ENCODE measurements around the gene METTL26. TPM values are rescaled to one million over a fixed set of nuclear protein-coding genes. Genes with fewer than 3 reads are reported as not detected.
A peak's percentile ranks its signal among the peaks of the same experiment; 100 is the strongest.

METTL26 gene
- total RNA-seq, 1 experiment from 2014 or later: 115 TPM

DNA sequence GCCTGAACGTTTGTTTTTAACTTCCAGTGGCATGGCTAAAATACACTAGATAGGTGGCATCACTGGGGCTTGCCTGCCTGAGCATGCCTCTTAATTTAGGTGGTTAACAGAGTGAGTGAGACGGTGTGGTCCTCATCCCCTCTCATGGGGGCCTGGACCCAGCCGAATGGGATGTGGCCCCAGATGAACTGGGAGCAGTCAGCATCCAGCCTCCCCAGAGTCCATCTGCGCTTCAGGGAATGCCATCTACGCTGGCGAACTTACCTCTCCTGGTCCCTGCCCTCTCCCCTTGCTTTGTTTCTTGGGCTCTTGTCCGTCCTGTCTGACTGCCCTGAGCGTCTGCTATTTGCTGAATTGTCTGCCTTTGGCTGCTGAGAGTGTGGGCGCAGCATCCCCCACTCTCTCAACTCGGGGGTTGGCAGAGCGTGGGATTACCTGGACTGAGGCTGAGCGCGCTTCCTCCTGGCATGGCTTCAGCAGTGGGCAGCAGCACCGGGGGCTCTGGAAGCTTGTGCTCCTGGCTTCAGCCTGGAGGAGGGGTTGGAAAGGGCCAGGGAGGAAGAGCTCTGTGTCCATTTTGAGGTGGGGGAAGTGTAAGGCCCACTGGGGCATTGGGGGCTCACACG lies 44.1 kb downstream of the METTL26 start (continued):
- TF ChIP-seq, protein P1, sequence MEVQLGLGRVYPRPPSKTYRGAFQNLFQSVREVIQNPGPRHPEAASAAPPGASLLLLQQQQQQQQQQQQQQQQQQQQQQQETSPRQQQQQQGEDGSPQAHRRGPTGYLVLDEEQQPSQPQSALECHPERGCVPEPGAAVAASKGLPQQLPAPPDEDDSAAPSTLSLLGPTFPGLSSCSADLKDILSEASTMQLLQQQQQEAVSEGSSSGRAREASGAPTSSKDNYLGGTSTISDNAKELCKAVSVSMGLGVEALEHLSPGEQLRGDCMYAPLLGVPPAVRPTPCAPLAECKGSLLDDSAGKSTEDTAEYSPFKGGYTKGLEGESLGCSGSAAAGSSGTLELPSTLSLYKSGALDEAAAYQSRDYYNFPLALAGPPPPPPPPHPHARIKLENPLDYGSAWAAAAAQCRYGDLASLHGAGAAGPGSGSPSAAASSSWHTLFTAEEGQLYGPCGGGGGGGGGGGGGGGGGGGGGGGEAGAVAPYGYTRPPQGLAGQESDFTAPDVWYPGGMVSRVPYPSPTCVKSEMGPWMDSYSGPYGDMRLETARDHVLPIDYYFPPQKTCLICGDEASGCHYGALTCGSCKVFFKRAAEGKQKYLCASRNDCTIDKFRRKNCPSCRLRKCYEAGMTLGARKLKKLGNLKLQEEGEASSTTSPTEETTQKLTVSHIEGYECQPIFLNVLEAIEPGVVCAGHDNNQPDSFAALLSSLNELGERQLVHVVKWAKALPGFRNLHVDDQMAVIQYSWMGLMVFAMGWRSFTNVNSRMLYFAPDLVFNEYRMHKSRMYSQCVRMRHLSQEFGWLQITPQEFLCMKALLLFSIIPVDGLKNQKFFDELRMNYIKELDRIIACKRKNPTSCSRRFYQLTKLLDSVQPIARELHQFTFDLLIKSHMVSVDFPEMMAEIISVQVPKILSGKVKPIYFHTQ (CRISPR knock-in tag; IDR thresholded peaks at IDR 0.05): no peak
- no peak for TF ChIP-seq OVOL2 (CRISPR knock-in tag; IDR thresholded peaks at IDR 0.05; ENCODE audit: borderline replicate concordance)
- TF ChIP-seq, protein P2, sequence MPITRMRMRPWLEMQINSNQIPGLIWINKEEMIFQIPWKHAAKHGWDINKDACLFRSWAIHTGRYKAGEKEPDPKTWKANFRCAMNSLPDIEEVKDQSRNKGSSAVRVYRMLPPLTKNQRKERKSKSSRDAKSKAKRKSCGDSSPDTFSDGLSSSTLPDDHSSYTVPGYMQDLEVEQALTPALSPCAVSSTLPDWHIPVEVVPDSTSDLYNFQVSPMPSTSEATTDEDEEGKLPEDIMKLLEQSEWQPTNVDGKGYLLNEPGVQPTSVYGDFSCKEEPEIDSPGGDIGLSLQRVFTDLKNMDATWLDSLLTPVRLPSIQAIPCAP (CRISPR knock-in tag; IDR thresholded peaks at IDR 0.05): no peak

DNA sequence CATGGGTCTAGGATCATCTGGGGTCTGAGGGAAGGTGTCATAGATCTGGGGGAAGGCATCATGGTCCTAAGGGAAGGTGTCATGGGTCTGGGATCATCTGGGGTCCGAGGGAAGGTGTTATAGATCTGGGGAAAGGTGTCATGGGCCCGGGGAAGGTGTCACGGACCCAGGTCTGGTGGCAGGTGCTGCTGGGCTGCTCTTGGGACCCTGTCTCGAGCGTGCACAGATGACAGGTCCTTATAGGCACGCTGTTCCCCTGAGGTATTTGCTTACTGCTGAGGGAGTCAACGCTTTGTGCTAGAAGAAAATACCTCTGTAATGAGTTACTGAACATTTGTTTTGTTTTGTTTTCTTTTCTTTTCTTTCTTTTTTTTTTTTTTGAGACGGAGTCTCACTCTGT lies 44.9 kb downstream of the METTL26 start:
- TF ChIP-seq MYBL2 (CRISPR knock-in tag; IDR thresholded peaks at IDR 0.05) (no peak), CBFB (CRISPR knock-in tag; IDR thresholded peaks at IDR 0.05; ENCODE audit: low read depth) (no peak), SP1 (CRISPR knock-in tag; conservative IDR thresholded peaks at IDR 0.05) (no peak), CREB1 (CRISPR knock-in tag; IDR thresholded peaks at IDR 0.05) (no peak), FOXP1 (CRISPR knock-in tag; IDR thresholded peaks at IDR 0.05; ENCODE audit: borderline replicate concordance) (no peak), ZNF138 (CRISPR knock-in tag; conservative IDR thresholded peaks at IDR 0.05) (no peak), GABPB1 (CRISPR knock-in tag; IDR thresholded peaks at IDR 0.05) (no peak), EMX1 (CRISPR knock-in tag; IDR thresholded peaks at IDR 0.05) (no peak), ESRRA (CRISPR knock-in tag; IDR thresholded peaks at IDR 0.05; ENCODE audit: borderline replicate concordance) (no peak), GTF2I (CRISPR knock-in tag; conservative IDR thresholded peaks at IDR 0.05) (no peak), ZNF317 (CRISPR knock-in tag; IDR thresholded peaks at IDR 0.05; ENCODE audit: borderline replicate concordance, low read depth) (no peak)
- TF ChIP-seq, protein P2 (CRISPR knock-in tag; IDR thresholded peaks at IDR 0.05): no peak
- TF ChIP-seq, protein P3, sequence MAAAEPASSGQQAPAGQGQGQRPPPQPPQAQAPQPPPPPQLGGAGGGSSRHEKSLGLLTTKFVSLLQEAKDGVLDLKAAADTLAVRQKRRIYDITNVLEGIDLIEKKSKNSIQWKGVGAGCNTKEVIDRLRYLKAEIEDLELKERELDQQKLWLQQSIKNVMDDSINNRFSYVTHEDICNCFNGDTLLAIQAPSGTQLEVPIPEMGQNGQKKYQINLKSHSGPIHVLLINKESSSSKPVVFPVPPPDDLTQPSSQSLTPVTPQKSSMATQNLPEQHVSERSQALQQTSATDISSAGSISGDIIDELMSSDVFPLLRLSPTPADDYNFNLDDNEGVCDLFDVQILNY (CRISPR knock-in tag; IDR thresholded peaks at IDR 0.05): no peak
- TF ChIP-seq, protein P4, sequence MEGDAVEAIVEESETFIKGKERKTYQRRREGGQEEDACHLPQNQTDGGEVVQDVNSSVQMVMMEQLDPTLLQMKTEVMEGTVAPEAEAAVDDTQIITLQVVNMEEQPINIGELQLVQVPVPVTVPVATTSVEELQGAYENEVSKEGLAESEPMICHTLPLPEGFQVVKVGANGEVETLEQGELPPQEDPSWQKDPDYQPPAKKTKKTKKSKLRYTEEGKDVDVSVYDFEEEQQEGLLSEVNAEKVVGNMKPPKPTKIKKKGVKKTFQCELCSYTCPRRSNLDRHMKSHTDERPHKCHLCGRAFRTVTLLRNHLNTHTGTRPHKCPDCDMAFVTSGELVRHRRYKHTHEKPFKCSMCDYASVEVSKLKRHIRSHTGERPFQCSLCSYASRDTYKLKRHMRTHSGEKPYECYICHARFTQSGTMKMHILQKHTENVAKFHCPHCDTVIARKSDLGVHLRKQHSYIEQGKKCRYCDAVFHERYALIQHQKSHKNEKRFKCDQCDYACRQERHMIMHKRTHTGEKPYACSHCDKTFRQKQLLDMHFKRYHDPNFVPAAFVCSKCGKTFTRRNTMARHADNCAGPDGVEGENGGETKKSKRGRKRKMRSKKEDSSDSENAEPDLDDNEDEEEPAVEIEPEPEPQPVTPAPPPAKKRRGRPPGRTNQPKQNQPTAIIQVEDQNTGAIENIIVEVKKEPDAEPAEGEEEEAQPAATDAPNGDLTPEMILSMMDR (IDR thresholded peaks at IDR 0.05): no peak
- TF ChIP-seq, protein P5, sequence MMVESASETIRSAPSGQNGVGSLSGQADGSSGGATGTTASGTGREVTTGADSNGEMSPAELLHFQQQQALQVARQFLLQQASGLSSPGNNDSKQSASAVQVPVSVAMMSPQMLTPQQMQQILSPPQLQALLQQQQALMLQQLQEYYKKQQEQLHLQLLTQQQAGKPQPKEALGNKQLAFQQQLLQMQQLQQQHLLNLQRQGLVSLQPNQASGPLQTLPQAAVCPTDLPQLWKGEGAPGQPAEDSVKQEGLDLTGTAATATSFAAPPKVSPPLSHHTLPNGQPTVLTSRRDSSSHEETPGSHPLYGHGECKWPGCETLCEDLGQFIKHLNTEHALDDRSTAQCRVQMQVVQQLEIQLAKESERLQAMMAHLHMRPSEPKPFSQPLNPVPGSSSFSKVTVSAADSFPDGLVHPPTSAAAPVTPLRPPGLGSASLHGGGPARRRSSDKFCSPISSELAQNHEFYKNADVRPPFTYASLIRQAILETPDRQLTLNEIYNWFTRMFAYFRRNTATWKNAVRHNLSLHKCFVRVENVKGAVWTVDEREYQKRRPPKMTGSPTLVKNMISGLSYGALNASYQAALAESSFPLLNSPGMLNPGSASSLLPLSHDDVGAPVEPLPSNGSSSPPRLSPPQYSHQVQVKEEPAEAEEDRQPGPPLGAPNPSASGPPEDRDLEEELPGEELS (CRISPR knock-in tag; IDR thresholded peaks at IDR 0.05): no peak
- Mint-ChIP-seq H3K36me3 (peaks cover 2% of the 10 kb centered on the region), H3K27me3 (ENCODE audit: low read depth) (peaks cover 34% of the 10 kb centered on the region), H3K9me3 (no peaks in the 10 kb centered on the region), H3K27ac (peak overlapping the region; percentile 66; the same call in 1 of the 2 replicates), H3K4me1 (peaks cover 14% of the 10 kb centered on the region), H3K4me3 (peak overlapping the region; percentile 85)
- ATAC-seq (no peak), DNase-seq (ENCODE audit: low spot score) (no peak)
- CTCF ChIA-PET: no interaction called here
- POLR2A ChIA-PET: no interaction called here

Measured in WTC11 (cell line).